H9 (cell line): ENCODE results near the gene MGP. TPM values are rescaled to one million over a fixed set of nuclear protein-coding genes. Genes with fewer than 3 reads are reported as not detected.

Source experiments
- DNase-seq: peaks from one replicate; pipeline ENCODE4 v3.0.0-alpha.2; 2017
- H2AFZ ChIP-seq: one replicate; pipeline ENCODE4 v1.6.1; 2013; ENCODE audit warnings: mild to moderate bottlenecking, low read length, control low read depth, moderate library complexity
- H2AK5ac ChIP-seq: 2 replicates; pipeline ENCODE4 v1.6.1; 2013; ENCODE audit warnings: low read length, control low read depth, mixed read lengths; ENCODE audit not compliant: insufficient read length
- H2BK120ac ChIP-seq: one replicate; pipeline ENCODE4 v1.6.1; 2013; ENCODE audit warnings: low read depth, mild to moderate bottlenecking, low read length, control low read depth, inconsistent platforms; ENCODE audit not compliant: poor library complexity, severe bottlenecking
- H2BK12ac ChIP-seq: 2 replicates; pipeline ENCODE4 v1.6.1; 2013; ENCODE audit warnings: low read length, control low read depth, mixed read lengths, low read depth; ENCODE audit not compliant: insufficient read length
- H2BK15ac ChIP-seq: 2 replicates; pipeline ENCODE4 v1.6.1; 2013; ENCODE audit warnings: low read depth, low read length, control low read depth
- H2BK20ac ChIP-seq: one replicate; pipeline ENCODE4 v1.6.1; 2013; ENCODE audit warnings: low read depth, mild to moderate bottlenecking, low read length, control low read depth, inconsistent platforms; ENCODE audit not compliant: poor library complexity, severe bottlenecking
- H2BK5ac ChIP-seq: 2 replicates; pipeline ENCODE4 v1.6.1; 2013; ENCODE audit warnings: low read length, control low read depth, mixed read lengths; ENCODE audit not compliant: insufficient read length
- H3K14ac ChIP-seq: 2 replicates; pipeline ENCODE4 v1.6.1; 2013; ENCODE audit warnings: low read length, control low read depth; ENCODE audit not compliant: insufficient read depth
- H3K18ac ChIP-seq: 2 replicates; pipeline ENCODE4 v1.6.1; 2013; ENCODE audit warnings: low read depth, mild to moderate bottlenecking, mixed read lengths, low read length, control low read depth; ENCODE audit not compliant: insufficient read length
- H3K23ac ChIP-seq: 2 replicates; pipeline ENCODE4 v1.6.1; 2013; ENCODE audit warnings: low read length, control low read depth, mixed read lengths, low read depth; ENCODE audit not compliant: insufficient read length
- H3K23me2 ChIP-seq: 2 replicates; pipeline ENCODE4 v1.6.1; 2013; ENCODE audit warnings: low read depth, mild to moderate bottlenecking, mixed read lengths, low read length, control low read depth; ENCODE audit not compliant: insufficient read length, poor library complexity, severe bottlenecking
- H3K27ac ChIP-seq: 2 replicates; pipeline ENCODE4 v1.5.1; 2013; ENCODE audit warnings: low read length, control low read depth, mixed read lengths, low read depth; ENCODE audit not compliant: insufficient read length
- H3K27me3 ChIP-seq: 2 replicates; pipeline ENCODE4 v1.6.1; 2013; ENCODE audit warnings: low read length, control low read depth, inconsistent platforms; ENCODE audit not compliant: insufficient read depth
- H3K4ac ChIP-seq: 2 replicates; pipeline ENCODE4 v1.6.1; 2013; ENCODE audit warnings: low read depth, mild to moderate bottlenecking, control low read depth, inconsistent platforms, low read length, moderate library complexity
- H3K4me1 ChIP-seq: 2 replicates; pipeline ENCODE4 v1.6.1; 2013; ENCODE audit warnings: low read length, control low read depth, inconsistent platforms; ENCODE audit not compliant: insufficient read depth
- H3K4me2 ChIP-seq: 2 replicates; pipeline ENCODE4 v1.6.1; 2013; ENCODE audit warnings: low read length, control low read depth, mixed read lengths; ENCODE audit not compliant: insufficient read length, insufficient read depth
- H3K56ac ChIP-seq: 2 replicates; pipeline ENCODE4 v1.6.1; 2013; ENCODE audit warnings: low read depth, mild to moderate bottlenecking, mixed read lengths, low read length, control low read depth; ENCODE audit not compliant: insufficient read length
- H3K79me1 ChIP-seq: 2 replicates; pipeline ENCODE4 v1.6.1; 2013; ENCODE audit warnings: low read depth, mild to moderate bottlenecking, moderate library complexity, low read length, control low read depth, inconsistent platforms; ENCODE audit not compliant: insufficient read depth, poor library complexity, severe bottlenecking
- H3K79me2 ChIP-seq: 2 replicates; pipeline ENCODE4 v1.6.1; 2013; ENCODE audit warnings: low read length, control low read depth, inconsistent platforms; ENCODE audit not compliant: insufficient read depth
- H3K9ac ChIP-seq: 2 replicates; pipeline ENCODE4 v1.6.1; 2013; ENCODE audit warnings: low read length, control low read depth, mixed read lengths; ENCODE audit not compliant: insufficient read length; ENCODE audit errors: extremely low read depth
- H3K9me3 ChIP-seq: one replicate; pipeline ENCODE4 v1.6.1; 2013; ENCODE audit warnings: low read depth, low read length, inconsistent platforms; ENCODE audit not compliant: control insufficient read depth
- H3T11ph ChIP-seq: one replicate; pipeline ENCODE4 v1.6.1; 2013; ENCODE audit warnings: mild to moderate bottlenecking, low read length, control low read depth, inconsistent platforms
- H4K20me1 ChIP-seq: one replicate; pipeline ENCODE4 v1.6.1; 2013; ENCODE audit not compliant: control insufficient read depth, insufficient read length, insufficient read depth
- H4K5ac ChIP-seq: 2 replicates; pipeline ENCODE4 v1.6.1; 2013; ENCODE audit warnings: low read depth, mild to moderate bottlenecking, mixed read lengths, low read length, control low read depth; ENCODE audit not compliant: insufficient read length
- H4K8ac ChIP-seq: replicated peaks from 2 replicates; pipeline ENCODE4 v1.6.1; 2013; ENCODE audit warnings: low read length, control low read depth, mixed read lengths, low read depth; ENCODE audit not compliant: insufficient read length
- H4K91ac ChIP-seq: 2 replicates; pipeline ENCODE4 v1.6.1; 2013; ENCODE audit warnings: low read depth, mild to moderate bottlenecking, moderate library complexity, mixed read lengths, low read length, control low read depth; ENCODE audit not compliant: insufficient read length
- H3K27ac Mint-ChIP-seq, 3 experiments: 2 replicates in 2 of 3; 3 replicates in 1 of 3; pipeline ENCODE4 v1.8.0; 2020 to 2021; ENCODE audit warnings: mixed read lengths in 3 of 3, mild to moderate bottlenecking in 1 of 3, moderate library complexity in 1 of 3
- H3K27me3 Mint-ChIP-seq: 2 replicates; pipeline ENCODE4 v1.8.0; 2021; ENCODE audit warnings: low read depth, mild to moderate bottlenecking, moderate library complexity, mixed read lengths
- H3K36me3 Mint-ChIP-seq, 3 experiments: 2 replicates in 2 of 3; 3 replicates in 1 of 3; pipeline ENCODE4 v1.8.0; 2020 to 2021; ENCODE audit warnings: low read depth in 3 of 3, mixed read lengths in 3 of 3; ENCODE audit not compliant: insufficient read depth in 1 of 3
- H3K4me1 Mint-ChIP-seq, 2 experiments: 2 replicates each; pipeline ENCODE4 v1.8.0; 2020; ENCODE audit warnings: mixed read lengths in 2 of 2
- H3K4me3 Mint-ChIP-seq, 2 experiments: 2 replicates in 1 of 2; 3 replicates in 1 of 2; pipeline ENCODE4 v1.8.0; 2020 to 2021; ENCODE audit warnings: mild to moderate bottlenecking in 2 of 2, mixed read lengths in 2 of 2, moderate library complexity in 1 of 2
- H3K9me3 Mint-ChIP-seq, 2 experiments: 2 replicates in 1 of 2; 3 replicates in 1 of 2; pipeline ENCODE4 v1.8.0; 2020; ENCODE audit warnings: mild to moderate bottlenecking in 2 of 2, mixed read lengths in 2 of 2, moderate library complexity in 1 of 2
- CTCF ChIP-seq: fragments of 200-600 bp; sonication (generic); conservative IDR thresholded peaks from 3 replicates; pipeline ENCODE4 v1.8.0; 2021; ENCODE audit warnings: antibody characterized with exemption, mild to moderate bottlenecking
- WGBS: extraction: QIAGEN DNeasy Blood & Tissue Kit; methylation state at CpG from one replicate; pipeline ENCODE4 v1.1.7; 2013; ENCODE audit warnings: missing lambda C conversion rate, low lambda C conversion rate, mixed read lengths; ENCODE audit not compliant: insufficient read length; ENCODE audit errors: extremely low coverage; 5-methylcytosine and 5-hydroxymethylcytosine counted together
- total RNA-seq: library from RNA; stranded (reverse); gene quantifications from 2 replicates; pipeline ENCODE4 v1.2.1, GENCODE V29; 2021

MGP gene
- total RNA-seq, 1 experiment from 2014 or later, result not detected

DNA sequence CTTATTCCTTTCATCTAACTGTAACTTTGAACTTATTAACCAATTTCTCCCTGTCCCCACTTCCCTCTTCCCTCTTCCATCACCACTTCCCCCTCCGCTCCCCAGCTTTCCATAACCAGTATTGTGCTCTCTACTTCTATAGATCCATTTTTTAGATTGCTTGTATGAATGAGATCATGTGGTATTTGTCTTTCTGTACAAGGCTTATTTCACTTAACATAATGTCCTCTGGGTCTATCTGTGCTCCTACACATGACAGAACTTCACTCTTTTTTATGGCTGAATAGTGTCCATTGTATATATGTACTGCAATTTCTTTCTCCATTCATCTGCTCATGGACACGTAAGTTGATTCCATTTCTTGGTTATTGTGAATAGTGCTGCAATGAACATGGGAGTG is 38.3 kb upstream of the MGP start:
- no peak overlapping the region for H4K8ac ChIP-seq
- H2AK5ac ChIP-seq, result no peak overlapping the region
- Mint-ChIP-seq H3K9me3 (no peaks in the 10 kb centered on the region), H3K27ac (no peak overlapping the region), H3K4me3 (no peak overlapping the region), H3K36me3 (no peaks in the 10 kb centered on the region), H3K27me3 (no peaks in the 10 kb centered on the region), H3K4me1 (peaks cover 3 to 4% of the 10 kb centered on the region in 2 experiments)
- no peaks in the 10 kb centered on the region for H3K4me1 ChIP-seq
- WGBS, result no CpG with 5 or more reads among the region's 2 CpGs
- no peak overlapping the region for H4K5ac ChIP-seq
- H3K9ac ChIP-seq, result no peak overlapping the region
- H3K4ac ChIP-seq, result no peak overlapping the region
- no peaks in the 10 kb centered on the region for H3K79me1 ChIP-seq
- no peaks in the 10 kb centered on the region for H4K20me1 ChIP-seq
- H2BK20ac ChIP-seq, result no peak overlapping the region
- no peak overlapping the region for H2BK5ac ChIP-seq
- no peaks in the 10 kb centered on the region for H3K9me3 ChIP-seq
- no peak overlapping the region for H2AFZ ChIP-seq
- H3K23me2 ChIP-seq, result no peaks in the 10 kb centered on the region
- no peak for DNase-seq
- no peak for TF ChIP-seq CTCF
- H3K4me2 ChIP-seq, result no peak overlapping the region
- H3K27ac ChIP-seq, result no peak overlapping the region
- no peak overlapping the region for H3K18ac ChIP-seq
- H2BK15ac ChIP-seq, result no peak overlapping the region
- no peak overlapping the region for H3T11ph ChIP-seq
- H2BK12ac ChIP-seq, result no peak overlapping the region
- H3K27me3 ChIP-seq, result no peaks in the 10 kb centered on the region
- H3K56ac ChIP-seq, result no peak overlapping the region
- no peak overlapping the region for H2BK120ac ChIP-seq
- H4K91ac ChIP-seq, result no peak overlapping the region
- no peak overlapping the region for H3K23ac ChIP-seq
- no peaks in the 10 kb centered on the region; the same call in 1 of the 2 replicates for H3K79me2 ChIP-seq
- no peak overlapping the region for H3K14ac ChIP-seq
